Panc1 (cell line): ENCODE results near the gene ISLR2.

ENCODE experiments used
- POLR2AphosphoS5 ChIP-seq: IDR thresholded peaks from 2 replicates; pipeline ENCODE4 v1.6.1; 2012; ENCODE audit warnings: mild to moderate bottlenecking, low read depth, low read length, moderate library complexity
- SIN3A ChIP-seq: IDR thresholded peaks from 2 replicates; pipeline ENCODE4 v1.6.1; 2012; ENCODE audit warnings: low read depth, mild to moderate bottlenecking, low read length, moderate library complexity, borderline replicate concordance; ENCODE audit not compliant: insufficient read depth
- TCF7L2 ChIP-seq: IDR thresholded peaks from 2 replicates; pipeline ENCODE4 v1.6.1; 2011; ENCODE audit warnings: mild to moderate bottlenecking, low read depth, low read length, inconsistent platforms
- TF ChIP-seq, protein P1 (sequence below): fragments of 450-650 bp; IDR thresholded peaks from 2 replicates; pipeline ENCODE4 v1.5.1; 2017; ENCODE audit warnings: mild to moderate bottlenecking
- TF ChIP-seq, protein P2 (sequence below), 2 experiments: IDR thresholded peaks; 2 replicates each; pipeline ENCODE4 v1.6.1; 2011 to 2012; ENCODE audit warnings: low read depth in 2 of 2, control low read depth in 1 of 2, low read length in 1 of 2, mild to moderate bottlenecking in 1 of 2, moderate library complexity in 1 of 2; ENCODE audit not compliant: insufficient read depth in 1 of 2

DNA sequence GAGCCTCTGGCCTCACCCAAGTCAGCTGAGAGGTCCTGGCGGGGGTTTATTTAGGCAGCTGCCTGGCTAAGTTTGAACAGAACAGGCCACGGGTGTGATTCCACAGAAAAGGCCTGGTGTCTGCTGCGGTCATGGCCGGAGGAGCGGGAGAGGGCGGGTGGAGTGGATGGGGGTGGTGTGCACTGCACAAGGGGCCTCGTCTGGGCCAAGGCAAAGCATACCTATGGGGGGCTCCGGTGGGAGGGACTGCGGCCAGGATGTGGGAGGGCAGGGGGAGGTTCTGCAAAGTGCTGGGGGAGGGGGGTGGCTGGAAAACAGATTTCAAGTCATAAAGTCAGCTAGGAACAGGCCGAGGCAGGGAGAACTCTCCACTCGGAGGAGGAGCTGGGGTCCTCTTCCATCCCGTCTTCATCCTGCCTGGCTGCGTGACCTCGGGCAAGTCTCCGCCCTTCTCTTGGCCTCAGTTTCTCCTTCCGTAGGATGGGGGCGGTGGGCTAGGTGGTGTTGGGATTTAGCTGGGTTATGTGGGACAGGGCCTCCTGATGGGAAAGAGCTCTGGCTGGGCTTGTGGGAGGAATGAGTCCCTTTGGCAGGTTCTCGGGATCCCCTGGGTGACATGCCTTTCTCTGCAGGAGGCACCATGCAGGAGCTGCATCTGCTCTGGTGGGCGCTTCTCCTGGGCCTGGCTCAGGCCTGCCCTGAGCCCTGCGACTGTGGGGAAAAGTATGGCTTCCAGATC lies 44.0 kb downstream of the ISLR2 start:
- TF ChIP-seq, protein P1, sequence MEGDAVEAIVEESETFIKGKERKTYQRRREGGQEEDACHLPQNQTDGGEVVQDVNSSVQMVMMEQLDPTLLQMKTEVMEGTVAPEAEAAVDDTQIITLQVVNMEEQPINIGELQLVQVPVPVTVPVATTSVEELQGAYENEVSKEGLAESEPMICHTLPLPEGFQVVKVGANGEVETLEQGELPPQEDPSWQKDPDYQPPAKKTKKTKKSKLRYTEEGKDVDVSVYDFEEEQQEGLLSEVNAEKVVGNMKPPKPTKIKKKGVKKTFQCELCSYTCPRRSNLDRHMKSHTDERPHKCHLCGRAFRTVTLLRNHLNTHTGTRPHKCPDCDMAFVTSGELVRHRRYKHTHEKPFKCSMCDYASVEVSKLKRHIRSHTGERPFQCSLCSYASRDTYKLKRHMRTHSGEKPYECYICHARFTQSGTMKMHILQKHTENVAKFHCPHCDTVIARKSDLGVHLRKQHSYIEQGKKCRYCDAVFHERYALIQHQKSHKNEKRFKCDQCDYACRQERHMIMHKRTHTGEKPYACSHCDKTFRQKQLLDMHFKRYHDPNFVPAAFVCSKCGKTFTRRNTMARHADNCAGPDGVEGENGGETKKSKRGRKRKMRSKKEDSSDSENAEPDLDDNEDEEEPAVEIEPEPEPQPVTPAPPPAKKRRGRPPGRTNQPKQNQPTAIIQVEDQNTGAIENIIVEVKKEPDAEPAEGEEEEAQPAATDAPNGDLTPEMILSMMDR, result no peak
- TF ChIP-seq POLR2AphosphoS5 (no peak), SIN3A (no peak), TCF7L2 (no peak)
- TF ChIP-seq, protein P2, sequence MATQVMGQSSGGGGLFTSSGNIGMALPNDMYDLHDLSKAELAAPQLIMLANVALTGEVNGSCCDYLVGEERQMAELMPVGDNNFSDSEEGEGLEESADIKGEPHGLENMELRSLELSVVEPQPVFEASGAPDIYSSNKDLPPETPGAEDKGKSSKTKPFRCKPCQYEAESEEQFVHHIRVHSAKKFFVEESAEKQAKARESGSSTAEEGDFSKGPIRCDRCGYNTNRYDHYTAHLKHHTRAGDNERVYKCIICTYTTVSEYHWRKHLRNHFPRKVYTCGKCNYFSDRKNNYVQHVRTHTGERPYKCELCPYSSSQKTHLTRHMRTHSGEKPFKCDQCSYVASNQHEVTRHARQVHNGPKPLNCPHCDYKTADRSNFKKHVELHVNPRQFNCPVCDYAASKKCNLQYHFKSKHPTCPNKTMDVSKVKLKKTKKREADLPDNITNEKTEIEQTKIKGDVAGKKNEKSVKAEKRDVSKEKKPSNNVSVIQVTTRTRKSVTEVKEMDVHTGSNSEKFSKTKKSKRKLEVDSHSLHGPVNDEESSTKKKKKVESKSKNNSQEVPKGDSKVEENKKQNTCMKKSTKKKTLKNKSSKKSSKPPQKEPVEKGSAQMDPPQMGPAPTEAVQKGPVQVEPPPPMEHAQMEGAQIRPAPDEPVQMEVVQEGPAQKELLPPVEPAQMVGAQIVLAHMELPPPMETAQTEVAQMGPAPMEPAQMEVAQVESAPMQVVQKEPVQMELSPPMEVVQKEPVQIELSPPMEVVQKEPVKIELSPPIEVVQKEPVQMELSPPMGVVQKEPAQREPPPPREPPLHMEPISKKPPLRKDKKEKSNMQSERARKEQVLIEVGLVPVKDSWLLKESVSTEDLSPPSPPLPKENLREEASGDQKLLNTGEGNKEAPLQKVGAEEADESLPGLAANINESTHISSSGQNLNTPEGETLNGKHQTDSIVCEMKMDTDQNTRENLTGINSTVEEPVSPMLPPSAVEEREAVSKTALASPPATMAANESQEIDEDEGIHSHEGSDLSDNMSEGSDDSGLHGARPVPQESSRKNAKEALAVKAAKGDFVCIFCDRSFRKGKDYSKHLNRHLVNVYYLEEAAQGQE (IDR thresholded peaks at IDR 0.05; ENCODE audit: insufficient read depth in 1 of 2, low read depth in 2 of 2, low read length in 1 of 2), result no peak
